AML-193 (cell line): ENCODE results near the gene GPHN.

ENCODE experiments used
- DNase-seq, 2 experiments: peaks; one replicate each; lab custom pipeline; 2025; lab: John Stamatoyannopoulos, UW

Gene GPHN

DNA sequence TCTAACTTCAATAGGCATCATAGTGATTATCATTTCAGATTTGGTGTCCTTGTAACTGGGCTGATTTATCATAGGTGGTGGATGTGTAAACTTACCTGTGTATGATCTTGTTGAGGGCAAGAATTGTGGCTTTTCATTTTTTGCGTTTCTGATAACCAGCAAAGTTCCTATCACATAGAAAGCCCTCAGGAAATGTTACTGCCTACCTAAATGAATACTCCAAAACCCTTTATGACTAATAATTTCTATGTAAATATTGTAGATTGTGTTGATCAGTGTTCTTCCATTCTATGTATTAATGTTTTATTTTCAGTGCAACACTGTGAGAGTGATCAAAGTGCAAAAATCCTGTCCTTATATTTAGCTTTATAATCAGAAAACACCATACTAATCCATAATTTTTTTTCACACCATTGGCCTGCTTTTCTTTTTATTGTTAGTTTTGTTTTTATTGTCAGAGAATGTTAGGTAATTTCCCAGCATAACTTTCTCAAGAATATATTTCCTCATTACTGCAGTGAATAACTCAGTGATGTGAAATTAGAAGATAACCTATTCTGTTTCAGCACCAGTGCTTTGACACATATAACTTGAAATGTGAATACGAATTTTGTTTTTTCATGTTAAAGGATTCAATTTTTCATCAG is 94.1 kb downstream of the GPHN start:
- no peak for DNase-seq

DNA sequence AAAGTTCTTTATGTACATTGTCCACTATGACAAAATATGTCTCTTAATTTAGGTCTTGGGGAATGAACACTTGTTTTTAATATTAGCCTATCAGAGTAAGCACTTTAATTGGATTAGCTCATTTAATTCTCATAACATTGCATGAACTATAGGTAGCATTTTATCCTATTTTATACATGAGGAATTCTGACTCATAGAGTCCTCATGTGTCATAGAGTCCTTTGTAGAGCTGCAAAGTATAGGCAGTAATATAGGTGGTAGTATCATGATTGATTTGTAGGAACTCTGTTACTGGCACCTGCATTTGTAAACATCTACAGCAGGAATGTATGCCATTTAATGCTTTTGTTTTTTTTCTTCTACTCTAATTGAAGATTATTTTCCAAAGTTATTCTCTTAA is 96.0 kb downstream of the GPHN start:
- no peak for DNase-seq

DNA sequence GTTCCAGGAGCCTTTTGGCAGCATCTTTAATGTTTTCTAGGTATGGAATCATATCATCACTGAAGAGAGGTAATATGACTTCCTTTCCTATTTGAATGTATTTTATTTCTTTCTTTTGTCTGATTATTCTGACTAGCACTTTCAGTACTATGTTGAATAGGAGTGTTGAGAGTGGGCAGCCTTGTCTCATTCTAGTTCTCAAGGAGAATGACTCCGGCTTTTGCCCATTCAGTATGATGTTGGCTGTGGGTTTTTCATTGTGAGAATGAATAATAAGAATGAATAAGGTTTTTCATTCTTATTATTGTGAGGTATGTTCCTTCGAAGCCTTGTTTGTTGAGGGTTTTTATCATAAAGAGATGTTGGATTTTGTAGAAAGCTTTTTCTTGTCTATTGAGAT is 98.9 kb downstream of the GPHN start:
- no peak for DNase-seq

DNA sequence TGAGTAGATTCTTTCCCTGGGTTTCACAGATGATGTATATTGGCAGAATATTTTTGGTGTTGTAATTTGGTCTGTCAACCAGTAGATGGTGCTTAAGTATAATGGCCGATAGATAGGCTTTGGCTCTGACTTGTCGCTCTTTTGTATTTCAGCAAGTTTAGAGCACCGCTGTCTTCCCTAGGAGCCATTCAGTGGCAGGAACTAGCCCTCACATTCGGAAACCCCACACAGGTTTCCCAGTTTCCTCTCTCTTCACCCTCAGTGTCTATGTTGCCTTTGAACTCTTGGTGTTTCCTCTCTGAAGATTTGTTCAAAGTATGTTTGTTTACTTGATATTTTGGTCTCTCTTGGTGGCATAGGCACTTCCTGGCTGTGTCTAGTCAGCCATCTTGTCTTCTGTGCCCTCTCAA is 102.2 kb downstream of the GPHN start:
- DNase-seq, result peak; percentile 9 to 11

DNA sequence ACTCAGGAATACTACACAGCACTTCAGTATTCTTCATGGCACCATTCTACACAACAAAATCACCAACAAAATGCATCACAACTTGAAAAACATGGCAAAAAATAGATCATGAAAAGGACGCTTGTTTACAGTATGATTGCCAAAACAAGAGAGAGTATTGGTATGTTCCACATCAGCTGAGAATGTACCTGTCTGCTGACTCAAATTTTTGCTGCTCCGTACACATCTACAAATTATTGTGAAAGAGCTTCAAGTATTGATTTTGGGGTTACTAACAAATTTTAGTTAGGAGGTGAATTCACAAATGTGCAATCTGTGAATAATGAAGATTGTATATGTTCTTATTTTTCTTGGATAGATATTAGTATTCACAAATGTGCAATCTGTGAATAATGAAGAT is 105.4 kb downstream of the GPHN start:
- no peak for DNase-seq

DNA sequence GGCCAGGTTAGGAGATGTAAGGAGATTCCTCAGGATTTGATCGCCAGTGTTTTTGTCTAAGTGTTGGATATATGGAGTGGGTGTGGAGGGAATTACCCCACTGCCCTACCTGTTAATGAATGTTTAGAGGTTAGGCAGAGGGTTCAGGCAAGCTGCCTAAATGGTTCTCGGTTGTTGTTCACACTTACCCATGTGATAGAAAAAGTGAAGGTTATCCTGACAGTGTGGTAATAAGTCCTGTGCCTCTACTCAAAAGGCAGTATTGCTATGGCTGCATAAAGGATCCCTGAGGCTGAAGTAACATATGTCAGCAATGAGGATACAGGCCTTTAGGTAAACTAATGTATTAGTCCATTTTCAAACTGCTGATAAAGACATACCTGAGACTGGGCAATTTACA is 112.0 kb downstream of the GPHN start:
- no peak for DNase-seq

DNA sequence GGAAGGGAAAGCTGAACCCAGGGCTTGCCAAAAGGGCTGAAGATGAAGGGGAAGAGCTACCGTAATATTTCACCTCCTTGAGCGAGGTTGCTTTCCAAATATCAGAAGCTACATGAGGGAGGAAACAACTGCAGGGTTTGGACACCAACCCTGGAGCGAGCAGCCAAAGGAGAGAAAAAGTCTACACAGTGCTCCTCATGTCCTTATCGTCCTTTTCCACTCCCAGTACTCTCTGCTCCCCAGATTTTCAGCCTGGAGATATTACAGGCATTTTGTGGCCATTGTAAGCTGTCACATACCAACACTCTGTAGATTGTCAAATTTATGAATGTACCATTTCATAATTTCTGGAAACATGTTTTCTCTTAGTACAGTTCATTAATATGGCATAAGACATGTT is 115.9 kb downstream of the GPHN start:
- no peak for DNase-seq

DNA sequence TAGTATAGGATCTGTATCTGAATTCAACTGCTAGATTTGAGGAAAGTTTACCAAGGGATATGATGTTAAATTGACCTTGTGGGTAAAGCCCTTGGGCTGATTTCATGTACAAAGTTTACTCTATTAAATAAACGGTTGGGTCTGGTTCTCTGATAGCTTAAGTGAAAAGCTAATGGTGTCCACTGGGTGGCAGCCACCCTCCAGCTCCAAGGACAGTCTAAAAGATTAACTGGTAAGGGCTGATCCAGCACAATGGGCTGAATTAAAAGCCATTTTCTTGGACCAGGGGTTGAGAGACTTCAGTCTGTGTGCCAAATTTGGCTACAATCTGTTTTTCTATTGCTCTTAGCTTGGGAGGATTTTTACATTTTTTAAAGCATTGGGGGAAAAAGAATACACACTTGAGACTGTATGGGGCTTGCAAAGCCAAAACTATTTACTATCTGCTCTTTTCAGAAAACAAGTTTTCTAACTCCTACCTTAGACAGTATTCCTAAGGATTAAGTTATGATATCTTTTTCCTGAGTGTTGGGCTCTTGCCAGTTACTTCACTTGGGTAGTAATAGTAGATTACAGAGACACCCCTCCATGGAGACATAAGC is 116.5 kb downstream of the GPHN start:
- peak; percentile 19 to 35 for DNase-seq

DNA sequence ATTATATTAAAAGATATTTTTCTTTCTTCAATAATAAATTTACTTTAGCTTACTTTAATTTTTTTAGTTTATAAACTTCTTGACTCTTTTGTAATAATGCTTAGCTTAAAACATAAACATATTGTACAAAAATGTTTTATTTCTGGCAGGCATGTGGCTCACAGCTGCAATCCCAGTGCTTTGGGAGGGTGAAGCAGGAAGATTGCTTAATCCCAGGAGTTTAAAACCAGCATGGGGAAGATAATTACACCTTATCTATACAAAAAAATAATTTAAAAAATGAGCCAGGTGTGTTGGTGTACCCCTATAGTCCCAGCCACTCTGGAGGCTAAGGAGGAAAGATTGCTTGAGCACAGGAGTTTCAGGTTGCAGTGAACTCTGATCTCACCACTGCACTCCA is 120.7 kb downstream of the GPHN start:
- DNase-seq, result no peak

DNA sequence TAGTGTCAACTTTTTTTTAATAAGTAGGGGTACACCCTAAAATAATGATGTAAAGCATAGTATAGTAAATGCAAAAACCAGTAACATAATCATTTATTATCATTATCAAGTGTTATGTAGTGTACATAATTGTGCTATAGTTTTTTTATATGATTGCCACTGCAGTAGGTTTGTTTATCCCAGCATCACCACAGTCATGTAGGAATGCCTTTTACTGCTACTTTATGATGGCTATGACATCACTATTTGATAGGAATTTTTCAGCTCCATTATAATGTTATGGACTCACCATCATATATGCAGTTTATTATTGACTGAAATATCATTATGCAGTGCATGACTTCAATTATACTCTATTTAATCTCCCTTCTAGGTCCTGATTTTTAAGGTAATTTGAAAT is 121.6 kb downstream of the GPHN start:
- no peak for DNase-seq

DNA sequence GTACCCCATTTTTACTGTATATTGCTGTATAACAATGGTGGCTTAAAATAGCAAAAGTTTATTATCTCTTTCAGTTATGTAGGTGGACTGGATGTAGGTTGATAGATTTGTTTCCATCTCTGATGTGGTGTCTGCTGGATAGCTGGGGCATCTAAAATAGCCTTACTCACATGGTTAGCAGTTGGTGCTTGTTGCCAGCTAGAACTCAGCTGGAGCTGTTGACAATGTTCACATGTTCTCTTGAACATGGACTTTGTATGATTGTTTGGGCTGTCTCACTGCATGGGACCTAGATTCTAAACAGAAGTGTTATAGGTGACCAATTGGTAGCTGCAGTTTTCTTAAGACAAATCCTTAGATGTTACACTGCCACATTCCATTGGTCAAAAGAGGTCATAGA is 126.9 kb downstream of the GPHN start:
- no peak for DNase-seq

DNA sequence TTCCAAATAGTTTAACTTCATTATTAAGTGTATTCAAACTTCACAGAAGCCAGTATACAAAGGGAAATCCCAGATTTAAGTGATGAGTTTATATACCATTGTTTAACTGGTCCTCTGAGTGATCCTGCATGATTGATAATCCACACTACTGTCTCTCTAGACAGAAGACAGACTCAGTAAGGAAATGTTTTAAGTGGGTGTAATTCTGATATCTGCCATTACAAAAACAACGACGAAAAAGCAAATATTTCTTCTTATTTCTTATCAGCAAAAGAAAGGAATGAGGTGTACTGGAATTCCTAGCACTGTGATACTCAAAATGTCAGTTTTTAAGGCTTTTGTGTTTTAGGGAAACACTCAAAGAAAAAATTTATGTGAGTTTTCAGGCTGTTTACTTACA is 127.5 kb downstream of the GPHN start:
- no peak for DNase-seq

DNA sequence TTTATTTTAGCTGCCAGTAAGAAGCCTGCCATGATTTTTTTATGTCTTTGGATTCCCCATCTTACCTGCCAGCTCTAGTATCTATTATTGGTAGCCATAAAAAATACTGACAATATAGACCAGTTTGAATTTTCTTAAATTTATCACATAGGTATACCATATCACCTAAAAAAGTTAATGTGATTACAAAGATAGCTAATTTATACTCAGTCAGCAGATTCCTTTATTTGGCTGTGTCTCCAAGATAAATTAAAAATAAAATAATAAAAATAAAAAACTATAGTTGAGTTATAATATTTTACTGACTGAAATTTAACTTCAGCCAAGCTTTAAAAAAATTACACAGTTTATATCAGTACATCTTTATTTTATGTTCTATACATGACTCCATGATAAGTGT is 128.3 kb downstream of the GPHN start:
- DNase-seq, result no peak

DNA sequence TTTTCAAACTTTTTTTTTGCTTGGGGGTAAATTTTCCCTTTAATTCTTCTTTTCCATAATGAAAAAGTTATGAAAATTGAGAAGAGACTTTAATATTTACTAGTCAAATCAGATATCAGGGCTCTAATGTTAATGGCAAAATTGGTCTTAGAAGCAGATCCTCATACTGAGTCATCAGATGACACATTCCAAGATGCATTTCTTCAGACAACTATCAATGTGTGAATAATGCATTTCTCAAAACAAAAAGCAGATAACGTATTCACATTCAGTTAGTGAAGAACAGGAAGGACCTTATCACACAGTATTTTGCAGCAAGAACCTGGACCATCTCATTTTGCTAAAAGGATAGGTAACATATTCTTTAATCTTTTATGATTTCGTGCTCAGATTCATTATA is 130.7 kb downstream of the GPHN start:
- DNase-seq, result no peak

DNA sequence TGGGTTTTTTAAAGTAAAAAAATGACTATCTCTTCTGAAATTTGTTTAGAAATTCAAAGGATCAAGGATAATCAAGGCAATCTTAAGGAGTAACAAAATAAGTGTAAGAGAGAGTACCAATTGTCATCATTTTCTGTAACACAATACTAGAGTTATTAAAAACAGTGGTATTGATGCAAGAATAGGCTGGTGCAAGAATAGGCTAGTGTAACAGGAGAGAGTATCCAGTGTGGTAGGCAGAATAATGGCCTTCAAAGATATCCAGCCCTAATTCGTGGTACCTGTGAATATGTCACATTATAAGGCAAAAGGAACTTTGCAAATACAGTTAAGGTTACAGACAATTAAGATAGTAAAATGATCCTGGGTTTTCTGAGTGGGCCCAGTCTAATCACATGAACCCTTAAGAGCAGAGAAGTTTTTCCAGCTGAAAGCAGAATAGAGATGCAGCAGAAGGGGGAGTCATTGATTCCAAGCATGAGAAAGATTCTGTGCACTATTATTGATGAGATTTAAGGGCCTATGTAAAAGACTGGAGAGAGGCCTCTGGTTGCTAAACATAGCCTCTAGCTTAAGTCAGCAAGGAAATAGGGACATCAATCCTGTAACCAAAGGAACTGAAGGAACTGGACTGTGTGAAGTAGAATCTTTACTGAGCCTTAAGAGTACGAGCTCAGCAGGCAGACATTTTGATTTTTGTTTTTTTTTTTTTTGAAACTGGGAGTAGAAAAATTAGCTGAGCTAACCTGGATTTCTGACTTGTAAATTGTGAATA is 134.1 kb downstream of the GPHN start:
- DNase-seq, result no peak

DNA sequence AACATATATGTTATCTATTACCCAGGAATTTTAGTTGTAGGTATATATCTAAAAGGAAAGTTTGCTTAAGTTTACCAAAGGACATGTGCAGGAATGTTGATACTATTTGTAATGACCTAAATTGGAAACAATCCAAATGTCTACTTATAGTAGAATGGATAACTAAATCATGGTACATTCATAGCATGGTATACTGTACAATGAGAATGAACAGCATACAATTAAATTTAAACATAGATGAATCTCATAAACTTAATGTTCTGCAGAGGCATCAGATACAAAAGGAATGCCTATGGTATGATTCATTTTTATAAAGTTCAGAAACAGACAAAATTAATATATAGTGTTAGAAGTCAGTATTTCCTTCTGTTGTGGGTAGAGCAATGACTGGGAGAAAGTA is 135.4 kb downstream of the GPHN start:
- DNase-seq, result no peak

DNA sequence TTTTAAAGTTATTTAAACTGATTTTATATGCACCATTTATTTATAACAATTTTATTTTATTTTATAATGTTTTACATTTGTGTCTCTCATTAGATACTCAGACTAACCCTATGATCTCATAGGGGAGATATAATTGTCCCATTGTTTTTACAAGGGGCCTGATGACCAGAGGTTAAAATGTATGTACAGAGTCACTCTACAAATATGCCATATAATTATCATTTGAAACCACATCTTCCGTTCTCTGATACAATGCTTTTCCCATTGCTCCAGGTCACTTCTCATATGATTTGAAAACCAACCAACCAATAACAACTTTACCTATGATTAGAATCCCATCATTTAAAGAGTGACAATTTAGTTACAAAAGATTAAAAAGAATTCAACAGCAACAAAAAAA is 137.8 kb downstream of the GPHN start:
- DNase-seq, result no peak

DNA sequence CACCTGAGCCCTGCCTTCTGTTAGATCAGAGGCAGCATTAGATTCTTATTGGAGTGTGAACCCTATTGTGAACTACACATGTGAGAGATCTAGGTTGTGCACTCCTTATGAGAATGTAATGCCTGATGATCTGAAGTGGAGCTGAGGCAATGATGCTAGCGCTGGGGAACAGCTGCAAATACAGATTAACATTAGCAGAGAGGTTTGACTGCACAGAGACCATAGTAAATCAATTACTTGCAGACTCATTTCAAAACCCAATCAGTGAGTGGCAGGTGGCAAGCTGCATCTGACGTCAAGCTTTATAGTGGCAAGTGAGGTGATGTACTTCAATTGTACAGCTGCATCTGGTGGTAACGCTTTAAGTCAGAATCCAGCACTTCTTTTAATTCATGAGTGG is 141.6 kb downstream of the GPHN start:
- no peak for DNase-seq

DNA sequence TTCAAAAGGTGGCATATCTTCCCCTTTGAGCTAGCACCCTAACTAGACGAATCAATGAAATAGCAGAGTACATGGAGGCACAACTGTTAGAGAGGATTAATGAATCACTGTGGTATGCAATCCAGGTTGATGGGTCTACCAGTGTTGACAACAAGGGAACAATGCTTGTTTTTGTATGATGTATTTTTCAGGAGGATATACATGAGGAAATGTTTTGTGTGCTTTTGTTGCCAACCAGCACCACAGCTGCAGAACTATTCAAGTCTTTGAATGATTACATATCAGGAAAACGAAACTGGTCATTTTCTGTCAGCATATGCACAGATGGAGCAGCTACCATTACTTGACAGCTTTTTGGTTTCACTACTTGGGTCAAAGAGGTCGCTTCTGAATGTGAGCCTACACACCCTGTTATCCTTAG is 142.6 kb downstream of the GPHN start:
- no peak for DNase-seq

DNA sequence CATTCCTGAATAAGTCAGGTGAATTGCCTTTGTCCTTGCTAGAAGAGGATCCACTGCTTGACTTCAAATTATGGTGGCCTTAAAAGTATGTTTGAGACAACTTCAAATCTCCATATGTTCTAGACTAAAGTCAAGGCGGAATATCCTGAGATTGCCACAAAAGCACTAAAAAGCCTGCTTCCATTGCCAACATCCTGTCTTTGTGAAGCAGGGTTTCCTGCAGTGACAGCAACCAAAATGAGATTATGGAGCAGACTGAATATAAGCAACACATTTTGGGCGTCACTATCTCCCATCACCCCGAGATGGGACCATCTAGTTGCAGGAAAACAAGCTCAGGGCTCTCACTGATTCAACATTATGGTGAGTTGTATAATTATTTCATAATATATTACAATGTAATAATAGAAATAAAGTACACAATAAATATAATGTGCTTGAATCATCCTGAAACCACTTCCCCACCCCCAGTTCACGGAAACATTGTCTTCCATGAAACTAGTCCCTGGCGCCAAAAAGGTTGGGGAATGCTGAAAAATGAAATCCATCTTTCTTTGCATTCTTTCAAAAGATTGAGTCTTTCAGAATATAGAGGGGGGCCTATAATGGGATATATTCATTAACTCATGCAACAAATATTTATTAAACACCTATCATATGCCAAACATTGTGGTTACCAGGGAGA is 143.7 kb downstream of the GPHN start:
- no peak for DNase-seq

DNA sequence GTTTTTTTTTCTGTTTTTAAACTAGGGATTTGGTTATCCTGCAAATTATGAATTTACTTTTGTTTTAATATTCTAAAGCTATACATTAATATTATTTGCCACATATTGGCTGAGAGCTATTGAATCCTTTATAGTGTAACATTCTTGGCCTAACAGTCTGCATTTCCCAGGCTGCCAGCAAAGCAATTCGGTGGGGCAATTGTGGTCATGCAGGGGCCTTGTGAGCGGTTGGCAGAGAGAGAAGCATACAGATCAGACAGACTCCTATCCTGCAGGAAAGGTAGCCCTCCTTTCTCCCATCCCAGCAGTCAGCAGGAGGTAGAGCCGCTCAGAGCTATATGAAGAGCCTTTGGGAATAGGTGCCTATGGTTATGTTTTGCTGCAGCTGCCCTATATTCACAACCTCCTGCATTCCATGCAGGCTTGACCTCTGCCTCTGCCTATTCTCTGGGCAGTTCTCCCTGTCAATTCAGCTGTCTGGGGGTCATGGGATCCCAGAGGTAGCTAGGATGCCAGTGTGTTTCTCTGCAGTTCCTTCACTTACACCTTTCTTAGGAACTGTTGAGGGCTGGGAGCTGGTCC is 144.7 kb downstream of the GPHN start:
- no peak for DNase-seq

DNA sequence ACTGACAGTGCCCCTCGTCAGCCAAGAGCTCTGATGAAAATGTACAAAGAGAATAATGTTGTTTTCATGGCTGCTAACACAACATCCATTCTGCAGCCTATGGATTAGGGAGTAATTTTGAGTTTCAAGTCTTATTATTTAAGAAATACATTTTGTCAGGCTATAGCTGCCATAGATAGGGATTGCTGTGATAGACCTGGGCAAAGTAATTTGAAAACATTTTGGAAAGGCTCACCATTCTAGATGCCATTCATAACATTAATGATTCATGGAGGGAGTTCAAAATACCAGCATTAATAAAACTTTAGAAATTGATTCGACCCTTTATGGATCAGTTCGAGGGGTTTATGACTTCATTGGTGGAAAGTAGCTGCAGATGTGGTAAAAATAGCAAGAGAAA is 149.8 kb downstream of the GPHN start:
- no peak for DNase-seq

DNA sequence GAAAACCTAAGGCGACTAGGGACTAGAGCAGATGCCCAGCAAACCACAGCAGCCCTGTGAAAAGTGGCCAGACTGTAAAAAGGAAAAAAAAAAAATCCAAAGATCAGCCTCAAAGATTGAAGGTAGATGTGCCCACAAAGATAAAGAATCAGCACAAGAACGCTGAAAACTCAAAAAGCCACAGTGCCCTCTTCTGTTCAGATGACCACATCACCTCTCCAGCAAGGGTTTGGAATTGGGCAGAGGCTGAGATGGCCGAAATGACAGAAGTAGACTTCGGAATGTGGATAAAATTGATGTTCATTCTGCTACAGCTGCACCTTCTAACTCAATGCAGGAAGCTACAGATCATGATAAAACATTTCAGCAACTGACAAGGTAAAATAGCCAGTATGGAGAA is 154.4 kb downstream of the GPHN start:
- no peak for DNase-seq
